MM.1S (cell line): ENCODE measurements around the gene SHTN1.

Experiments
- CTCF ChIP-seq: fragments of 300-600 bp; sonication (generic); IDR thresholded peaks from 2 replicates; pipeline ENCODE4 v1.5.1; 2016; ENCODE audit warnings: antibody characterized with exemption, low read length, mixed read lengths
- EZH2 ChIP-seq: fragments of 300-600 bp; sonication (generic); optimal IDR thresholded peaks from 2 replicates; pipeline ENCODE3; 2017; ENCODE audit warnings: low read depth, mild to moderate bottlenecking, antibody characterized with exemption, low read length, mixed read lengths
- EZH2phosphoT487 ChIP-seq: fragments of 300-600 bp; sonication (generic); IDR thresholded peaks from 2 replicates; pipeline ENCODE4 v1.6.1; 2018; ENCODE audit warnings: antibody characterized with exemption, low read length

DNA sequence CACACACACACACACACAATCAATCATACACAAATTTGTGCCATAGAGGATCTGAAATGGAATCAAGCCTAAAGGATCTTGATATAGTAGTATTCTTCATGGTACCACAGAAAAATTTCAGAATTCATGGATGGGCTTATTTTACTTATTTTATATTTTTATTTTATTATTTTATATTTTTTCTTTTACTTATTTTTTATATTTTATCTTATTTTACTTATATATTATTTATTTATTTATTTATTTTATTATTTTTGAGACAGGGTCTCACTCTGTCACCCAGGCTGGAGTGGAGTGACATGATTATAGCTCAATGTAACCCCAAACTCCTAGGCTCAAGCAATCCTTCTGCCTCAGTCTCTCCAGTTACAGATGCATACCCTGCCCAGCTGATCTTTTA is 16.7 kb downstream of the SHTN1 start:
- TF ChIP-seq CTCF, result no peak
- no peak for TF ChIP-seq EZH2phosphoT487
- no peak for TF ChIP-seq EZH2
